A549 (cell line): ENCODE data around the gene TET2.

Experiments
- CHD2 ChIP-seq: fragments of 150-350 bp; IDR thresholded peaks from 2 replicates; pipeline ENCODE4 v1.6.1; 2014; ENCODE audit warnings: low read length; ENCODE audit not compliant: partially characterized antibody
- CTCF ChIP-seq: fragments of >200 bp; sonication (Bioruptor Twin); formaldehyde crosslinking; IDR thresholded peaks from 3 replicates; pipeline ENCODE4 v1.5.1; 2016
- KDM5A ChIP-seq: fragments of 200-600 bp; sonication (generic); IDR thresholded peaks from 2 replicates; pipeline ENCODE4 v1.6.1; 2016; ENCODE audit warnings: antibody characterized with exemption, mild to moderate bottlenecking

- no peak for TF ChIP-seq KDM5A
- no peak for TF ChIP-seq CHD2
- no peak for TF ChIP-seq CTCF
Observed at GRCh38 chr4:105162123-105162796, 15.6 kb downstream of the TET2 start.
